ENCODE data around the gene NAP1L4. TPM values are rescaled to one million over a fixed set of nuclear protein-coding genes. Genes with fewer than 3 reads are reported as not detected.
A peak's percentile ranks its signal among the peaks of the same experiment; 100 is the strongest.
"Not testable (repeated sequence)": the region's sequence is repeated elsewhere in the genome, so short reads cannot be mapped to it uniquely, and the experiment has no call there.

NAP1L4 gene
- total RNA-seq, 2 experiments from 2014 or later: 222 to 226 TPM

GRCh38 chr11:2913019-2913431, 79.1 kb downstream of the NAP1L4 start:
- no peak overlapping the region for H3K27ac Mint-ChIP-seq
- H3K4me3 Mint-ChIP-seq: no peak overlapping the region
- H3K27me3 Mint-ChIP-seq: no peaks in the 10 kb centered on the region
- H3K9me3 Mint-ChIP-seq: no peaks in the 10 kb centered on the region
- no peaks in the 10 kb centered on the region for H3K36me3 Mint-ChIP-seq
- no peak for DNase-seq
- peaks cover 14% of the 10 kb centered on the region for H3K4me1 Mint-ChIP-seq

- Mint-ChIP-seq H3K9me3 (no peaks in the 10 kb centered on the region), H3K4me1 (peaks cover 14% of the 10 kb centered on the region), H3K4me3 (no peak overlapping the region), H3K27ac (no peak overlapping the region), H3K27me3 (no peaks in the 10 kb centered on the region), H3K36me3 (no peaks in the 10 kb centered on the region)
- no peak for DNase-seq
Observed at GRCh38 chr11:2912498-2912897, 79.6 kb downstream of the NAP1L4 start.

GRCh38 chr11:2911785-2912391, 80.2 kb downstream of the NAP1L4 start:
- DNase-seq: no peak
- Mint-ChIP-seq H3K27ac (no peak overlapping the region), H3K4me3 (no peak overlapping the region), H3K4me1 (peaks cover 14% of the 10 kb centered on the region), H3K9me3 (no peaks in the 10 kb centered on the region), H3K27me3 (no peaks in the 10 kb centered on the region), H3K36me3 (no peaks in the 10 kb centered on the region)

GRCh38 chr11:2911088-2911784, 80.9 kb downstream of the NAP1L4 start:
- Mint-ChIP-seq H3K27me3 (no peaks in the 10 kb centered on the region), H3K9me3 (no peaks in the 10 kb centered on the region), H3K4me3 (no peak overlapping the region), H3K36me3 (peaks cover 3% of the 10 kb centered on the region), H3K27ac (no peak overlapping the region), H3K4me1 (peaks cover 14% of the 10 kb centered on the region)
- DNase-seq: no peak

GRCh38 chr11:2910401-2910955, 81.7 kb downstream of the NAP1L4 start:
- H3K4me3 Mint-ChIP-seq: no peak overlapping the region
- DNase-seq: no peak
- H3K27me3 Mint-ChIP-seq: no peaks in the 10 kb centered on the region
- no peak overlapping the region for H3K27ac Mint-ChIP-seq
- H3K36me3 Mint-ChIP-seq: peaks cover 9% of the 10 kb centered on the region
- peaks cover 15% of the 10 kb centered on the region for H3K4me1 Mint-ChIP-seq
- H3K9me3 Mint-ChIP-seq: peaks cover 1% of the 10 kb centered on the region

- H3K27me3 Mint-ChIP-seq: no peaks in the 10 kb centered on the region
- H3K9me3 Mint-ChIP-seq: peaks cover 5% of the 10 kb centered on the region
- no peak overlapping the region for H3K4me3 Mint-ChIP-seq
- peaks cover 16% of the 10 kb centered on the region for H3K36me3 Mint-ChIP-seq
- peaks cover 16% of the 10 kb centered on the region for H3K4me1 Mint-ChIP-seq
- no peak overlapping the region for H3K27ac Mint-ChIP-seq
- DNase-seq: no peak
Observed at GRCh38 chr11:2909133-2909902, 82.8 kb downstream of the NAP1L4 start.

- H3K9me3 Mint-ChIP-seq: peaks cover 5% of the 10 kb centered on the region
- peaks cover 8% of the 10 kb centered on the region for H3K4me1 Mint-ChIP-seq
- H3K36me3 Mint-ChIP-seq: peaks cover 16% of the 10 kb centered on the region
- no peak overlapping the region for H3K27ac Mint-ChIP-seq
- H3K27me3 Mint-ChIP-seq: no peaks in the 10 kb centered on the region
- DNase-seq: no peak
- no peak overlapping the region for H3K4me3 Mint-ChIP-seq
Observed at GRCh38 chr11:2908130-2908529, 84.0 kb downstream of the NAP1L4 start.

- not testable (repeated sequence) for H3K27ac Mint-ChIP-seq, H3K4me3 Mint-ChIP-seq, H3K27me3 Mint-ChIP-seq
Observed at GRCh38 chr11:2905299-2905698, 86.8 kb downstream of the NAP1L4 start.

GRCh38 chr11:2904153-2905052, 87.7 kb downstream of the NAP1L4 start:
- Mint-ChIP-seq H3K9me3 (peaks cover 5% of the 10 kb centered on the region), H3K36me3 (peaks cover 16% of the 10 kb centered on the region), H3K4me3 (no peak overlapping the region), H3K27me3 (no peaks in the 10 kb centered on the region), H3K4me1 (peaks cover 15% of the 10 kb centered on the region), H3K27ac (no peak overlapping the region)
- DNase-seq: no peak

More at GRCh38 chr11:2905299-2905698, 86.8 kb downstream of the NAP1L4 start:
- peaks cover 16% of the 10 kb centered on the region for H3K36me3 Mint-ChIP-seq
- H3K4me1 Mint-ChIP-seq, DNase-seq, H3K9me3 Mint-ChIP-seq: not testable (repeated sequence)

GRCh38 chr11:2903672-2904011, 88.5 kb downstream of the NAP1L4 start:
- Mint-ChIP-seq H3K27ac (no peak overlapping the region), H3K9me3 (peaks cover 5% of the 10 kb centered on the region), H3K4me1 (peaks cover 23% of the 10 kb centered on the region), H3K27me3 (no peaks in the 10 kb centered on the region), H3K36me3 (peaks cover 16% of the 10 kb centered on the region), H3K4me3 (peak overlapping the region; percentile 57)
- DNase-seq: no peak

GRCh38 chr11:2902784-2903671, 89.1 kb downstream of the NAP1L4 start:
- H3K4me1 Mint-ChIP-seq: peaks cover 29% of the 10 kb centered on the region
- H3K4me3 Mint-ChIP-seq: peak overlapping the region; percentile 64
- no peak for DNase-seq
- no peaks in the 10 kb centered on the region for H3K27me3 Mint-ChIP-seq
- peaks cover 16% of the 10 kb centered on the region for H3K36me3 Mint-ChIP-seq
- H3K27ac Mint-ChIP-seq: peak overlapping the region; percentile 13
- peaks cover 5% of the 10 kb centered on the region for H3K9me3 Mint-ChIP-seq

GRCh38 chr11:2901854-2902783, 90.0 kb downstream of the NAP1L4 start:
- Mint-ChIP-seq H3K27me3 (no peaks in the 10 kb centered on the region), H3K4me1 (peaks cover 32% of the 10 kb centered on the region), H3K9me3 (peaks cover 5% of the 10 kb centered on the region), H3K27ac (peak overlapping the region; percentile 44), H3K4me3 (peak overlapping the region; percentile 64), H3K36me3 (peaks cover 16% of the 10 kb centered on the region)
- peak; percentile 94 for DNase-seq
